CD4-positive, CD25-positive, alpha-beta regulatory T cell (primary cell): ENCODE results near the gene FHL2. TPM values are rescaled to one million over a fixed set of nuclear protein-coding genes. Genes with fewer than 3 reads are reported as not detected.
A peak's percentile ranks its signal among the peaks of the same experiment; 100 is the strongest.

Experiments
- ATAC-seq, 2 donors: fragments of 150-1000 bp; cut with Tn5 transposase; one replicate each; pipeline ENCODE4 v1.10.0; 2021; ENCODE audit warnings: low read depth in 2 of 2, moderate number of reproducible peaks in 2 of 2, moderate library complexity in 1 of 2
- DNase-seq, 3 donors: peaks; one replicate each; pipeline versions ENCODE4 v3.0.0 to v3.0.0-alpha.2; 2012 to 2022; ENCODE audit warnings: mixed read lengths in 1 of 3
- H3K27ac ChIP-seq: one replicate; pipeline ENCODE4 v1.7.0; 2013; ENCODE audit warnings: mild to moderate bottlenecking, low read length; ENCODE audit not compliant: insufficient read depth, poor library complexity, severe bottlenecking
- H3K27me3 ChIP-seq: one replicate; pipeline ENCODE4 v1.7.0; 2013; ENCODE audit warnings: low read length; ENCODE audit not compliant: control insufficient read depth, insufficient read depth
- H3K36me3 ChIP-seq: one replicate; pipeline ENCODE4 v1.7.0; 2013; ENCODE audit warnings: mild to moderate bottlenecking, low read length, moderate library complexity; ENCODE audit not compliant: control insufficient read depth, insufficient read depth
- H3K4me1 ChIP-seq: 2 replicates; pipeline ENCODE4 v1.7.0; 2013; ENCODE audit warnings: mild to moderate bottlenecking, low read length; ENCODE audit not compliant: insufficient read depth, control insufficient read depth, poor library complexity, severe bottlenecking
- H3K4me3 ChIP-seq: one replicate; pipeline ENCODE4 v1.7.0; 2013; ENCODE audit warnings: low read depth, mild to moderate bottlenecking, low read length, moderate library complexity
- H3K9me3 ChIP-seq, 2 experiments: 1 replicate in 1 of 2; 2 replicates in 1 of 2; pipeline ENCODE4 v1.7.0; 2013; ENCODE audit warnings: low read length in 2 of 2, mild to moderate bottlenecking in 1 of 2, moderate library complexity in 1 of 2; ENCODE audit not compliant: control insufficient read depth in 2 of 2
- H3K27ac Mint-ChIP-seq, 3 donors: one replicate each; pipeline ENCODE4 v1.8.0; 2020 to 2022; ENCODE audit warnings: mild to moderate bottlenecking in 3 of 3, mixed read lengths in 3 of 3, moderate library complexity in 2 of 3
- H3K27me3 Mint-ChIP-seq: one replicate; pipeline ENCODE4 v1.8.0; 2022; ENCODE audit warnings: mild to moderate bottlenecking, mixed read lengths
- H3K36me3 Mint-ChIP-seq: one replicate; pipeline ENCODE4 v1.8.0; 2020; ENCODE audit warnings: mixed read lengths
- H3K4me1 Mint-ChIP-seq, 4 donors: one replicate each; pipeline ENCODE4 v1.8.0; 2020 to 2022; ENCODE audit warnings: mixed read lengths in 4 of 4, mild to moderate bottlenecking in 1 of 4
- H3K4me3 Mint-ChIP-seq, 4 donors: one replicate each; pipeline ENCODE4 v1.8.0; 2020 to 2022; ENCODE audit warnings: mild to moderate bottlenecking in 4 of 4, mixed read lengths in 4 of 4, moderate library complexity in 3 of 4
- H3K9me3 Mint-ChIP-seq, 7 donors: one replicate each; pipeline ENCODE4 v1.8.0; 2020 to 2022; ENCODE audit warnings: mixed read lengths in 7 of 7, mild to moderate bottlenecking in 3 of 7, moderate library complexity in 2 of 7
- polyA plus RNA-seq, 4 donors: library from polyadenylated mRNA; unstranded; fragments of 300-500 nt; fragmentation: Illumina TruSeq; gene quantifications; one replicate each; pipeline ENCODE4 v1.2.3, GENCODE V29; 2021
- total RNA-seq: library from RNA; stranded (reverse); gene quantifications from one replicate; pipeline ENCODE4 v1.2.3, GENCODE V29; 2022

FHL2 gene
- total and polyA plus RNA-seq, 5 donors from 2014 or later: 0.57 to 2.0 (median 1.1) TPM

GRCh38 chr2:105396254-105397024 lies 2.4 kb downstream of the FHL2 start:
- Histone ChIP-seq H3K27ac (no peak overlapping the region), H3K4me3 (no peak overlapping the region), H3K4me1 (peaks cover 13% of the 10 kb centered on the region), H3K27me3 (peaks cover 29% of the 10 kb centered on the region), H3K36me3 (no peaks in the 10 kb centered on the region), H3K9me3 (no peaks in the 10 kb centered on the region)
- ATAC-seq: no peak
- Mint-ChIP-seq H3K27me3 (peaks cover 56% of the 10 kb centered on the region), H3K9me3 (no peaks in the 10 kb centered on the region), H3K4me1 (peaks cover 0 to 8% (median 4%) of the 10 kb centered on the region in 4 donors), H3K4me3 (no peak overlapping the region), H3K27ac (no peak overlapping the region), H3K36me3 (no peaks in the 10 kb centered on the region)
- no peak for DNase-seq

- Mint-ChIP-seq H3K4me3 (no peak overlapping the region), H3K27me3 (peaks cover 49% of the 10 kb centered on the region), H3K36me3 (no peaks in the 10 kb centered on the region), H3K4me1 (peaks cover 0 to 8% (median 4%) of the 10 kb centered on the region in 4 donors), H3K27ac (peak overlapping the region in 1 of 3 donors; percentile 68), H3K9me3 (no peaks in the 10 kb centered on the region)
- Histone ChIP-seq H3K4me3 (no peak overlapping the region), H3K27me3 (peaks cover 29% of the 10 kb centered on the region), H3K36me3 (no peaks in the 10 kb centered on the region), H3K27ac (no peak overlapping the region), H3K4me1 (peaks cover 13% of the 10 kb centered on the region), H3K9me3 (no peaks in the 10 kb centered on the region)
- no peak for ATAC-seq
- DNase-seq: no peak
Measured at GRCh38 chr2:105395691-105396090, 3.2 kb downstream of the FHL2 start.

GRCh38 chr2:105394951-105395611 lies 3.8 kb downstream of the FHL2 start:
- Histone ChIP-seq H3K27ac (no peak overlapping the region), H3K36me3 (no peaks in the 10 kb centered on the region), H3K27me3 (peaks cover 28% of the 10 kb centered on the region), H3K4me1 (peaks cover 13% of the 10 kb centered on the region), H3K4me3 (no peak overlapping the region), H3K9me3 (no peaks in the 10 kb centered on the region)
- Mint-ChIP-seq H3K36me3 (no peaks in the 10 kb centered on the region), H3K27ac (no peak overlapping the region), H3K9me3 (no peaks in the 10 kb centered on the region), H3K4me1 (peaks cover 0 to 8% (median 4%) of the 10 kb centered on the region in 4 donors), H3K27me3 (peaks cover 49% of the 10 kb centered on the region), H3K4me3 (no peak overlapping the region)
- DNase-seq (no peak), ATAC-seq (no peak)

GRCh38 chr2:105393373-105394055 lies 5.3 kb downstream of the FHL2 start:
- no peak overlapping the region for H3K4me3 Mint-ChIP-seq
- Histone ChIP-seq H3K4me1 (peaks cover 4% of the 10 kb centered on the region), H3K36me3 (no peaks in the 10 kb centered on the region), H3K9me3 (no peaks in the 10 kb centered on the region), H3K4me3 (no peak overlapping the region), H3K27me3 (peaks cover 21% of the 10 kb centered on the region), H3K27ac (no peak overlapping the region)
- no peak overlapping the region for H3K27ac Mint-ChIP-seq
- no peaks in the 10 kb centered on the region for H3K36me3 Mint-ChIP-seq
- DNase-seq (no peak), ATAC-seq (no peak)
- H3K4me1 Mint-ChIP-seq: peaks cover 0 to 5% (median 4%) of the 10 kb centered on the region in 4 donors
- no peaks in the 10 kb centered on the region for H3K9me3 Mint-ChIP-seq
- H3K27me3 Mint-ChIP-seq: peaks cover 42% of the 10 kb centered on the region

- Mint-ChIP-seq H3K27ac (no peak overlapping the region), H3K4me3 (no peak overlapping the region), H3K36me3 (no peaks in the 10 kb centered on the region), H3K4me1 (no peaks in the 10 kb centered on the region), H3K27me3 (peaks cover 32% of the 10 kb centered on the region), H3K9me3 (no peaks in the 10 kb centered on the region)
- DNase-seq (no peak), ATAC-seq (no peak)
- Histone ChIP-seq H3K4me3 (no peak overlapping the region), H3K27ac (no peak overlapping the region), H3K36me3 (no peaks in the 10 kb centered on the region), H3K9me3 (no peaks in the 10 kb centered on the region), H3K4me1 (no peaks in the 10 kb centered on the region), H3K27me3 (peaks cover 12% of the 10 kb centered on the region)
Measured at GRCh38 chr2:105391763-105392662, 6.8 kb downstream of the FHL2 start.

GRCh38 chr2:105391058-105391627 lies 7.7 kb downstream of the FHL2 start:
- H3K36me3 Mint-ChIP-seq: no peaks in the 10 kb centered on the region
- no peaks in the 10 kb centered on the region for H3K4me1 Mint-ChIP-seq
- H3K27ac ChIP-seq: no peak overlapping the region
- DNase-seq (no peak), ATAC-seq (no peak)
- H3K27me3 Mint-ChIP-seq: peaks cover 23% of the 10 kb centered on the region
- H3K9me3 ChIP-seq: no peaks in the 10 kb centered on the region
- H3K4me3 Mint-ChIP-seq: no peak overlapping the region
- H3K9me3 Mint-ChIP-seq: no peaks in the 10 kb centered on the region
- no peak overlapping the region for H3K27ac Mint-ChIP-seq
- peaks cover 9% of the 10 kb centered on the region for H3K27me3 ChIP-seq
- H3K4me3 ChIP-seq: no peak overlapping the region
- no peaks in the 10 kb centered on the region for H3K4me1 ChIP-seq
- H3K36me3 ChIP-seq: no peaks in the 10 kb centered on the region

GRCh38 chr2:105390454-105390853 lies 8.4 kb downstream of the FHL2 start:
- no peaks in the 10 kb centered on the region for H3K36me3 Mint-ChIP-seq
- peaks cover 9% of the 10 kb centered on the region for H3K27me3 ChIP-seq
- no peaks in the 10 kb centered on the region for H3K9me3 ChIP-seq
- H3K4me3 Mint-ChIP-seq: no peak overlapping the region
- H3K36me3 ChIP-seq: no peaks in the 10 kb centered on the region
- H3K27me3 Mint-ChIP-seq: peaks cover 17% of the 10 kb centered on the region
- H3K27ac ChIP-seq: no peak overlapping the region
- DNase-seq: no peak
- no peak for ATAC-seq
- H3K4me3 ChIP-seq: no peak overlapping the region
- H3K4me1 Mint-ChIP-seq: no peaks in the 10 kb centered on the region
- peak overlapping the region in 1 of 3 donors; percentile 56 for H3K27ac Mint-ChIP-seq
- H3K4me1 ChIP-seq: no peaks in the 10 kb centered on the region
- no peaks in the 10 kb centered on the region for H3K9me3 Mint-ChIP-seq
